SK-N-SH (cell line): ENCODE measurements around the gene ZNF91.

Source experiments
- ELF1 ChIP-seq: IDR thresholded peaks from 2 replicates; pipeline ENCODE4 v1.4.0; 2012
- FOSL2 ChIP-seq: IDR thresholded peaks from 2 replicates; pipeline ENCODE4 v1.4.0; 2012; ENCODE audit warnings: low read depth, mild to moderate bottlenecking, moderate library complexity, borderline replicate concordance
- IRF3 ChIP-seq: fragments of 150-350 bp; IDR thresholded peaks from 2 replicates; pipeline ENCODE4 v1.6.1; 2016; ENCODE audit warnings: mild to moderate bottlenecking, low read depth, low read length
- MAX ChIP-seq: IDR thresholded peaks from 2 replicates; pipeline ENCODE4 v1.4.0; 2012; ENCODE audit warnings: low read depth
- MXI1 ChIP-seq: IDR thresholded peaks from 2 replicates; pipeline ENCODE4 v1.6.1; 2012; ENCODE audit warnings: mild to moderate bottlenecking, low read depth, low read length, improper control_type of control experiment
- NRF1 ChIP-seq: IDR thresholded peaks from 2 replicates; pipeline ENCODE4 v1.6.1; 2012; ENCODE audit warnings: low read depth, mild to moderate bottlenecking, low read length
- RAD21 ChIP-seq: IDR thresholded peaks from 2 replicates; pipeline ENCODE4 v1.6.1; 2012; ENCODE audit warnings: mild to moderate bottlenecking, low read length
- RFX5 ChIP-seq: IDR thresholded peaks from 2 replicates; pipeline ENCODE4 v1.6.1; 2012; ENCODE audit warnings: mild to moderate bottlenecking, improper control_type of control experiment, low read length
- SIN3A ChIP-seq: IDR thresholded peaks from 2 replicates; pipeline ENCODE4 v1.6.1; 2012; ENCODE audit warnings: low read depth, mild to moderate bottlenecking, low read length, moderate library complexity, borderline replicate concordance
- TF ChIP-seq, protein P1 (sequence below): fragments of 200-600 bp; sonication (generic); IDR thresholded peaks from 2 replicates; pipeline ENCODE4 v1.6.1; 2017; ENCODE audit warnings: antibody characterized with exemption, mild to moderate bottlenecking, moderate library complexity
- TF ChIP-seq, protein P2 (sequence below): IDR thresholded peaks from 2 replicates; pipeline ENCODE4 v1.4.0; 2012; ENCODE audit warnings: low read depth, borderline replicate concordance
- TF ChIP-seq, protein P3 (sequence below): IDR thresholded peaks from 2 replicates; pipeline ENCODE4 v1.6.1; 2012; ENCODE audit warnings: mild to moderate bottlenecking, low read depth, low read length, moderate library complexity

GRCh38 chr19:23403581-23404324 lies 8.5 kb upstream of the ZNF91 start:
- TF ChIP-seq, protein P1, sequence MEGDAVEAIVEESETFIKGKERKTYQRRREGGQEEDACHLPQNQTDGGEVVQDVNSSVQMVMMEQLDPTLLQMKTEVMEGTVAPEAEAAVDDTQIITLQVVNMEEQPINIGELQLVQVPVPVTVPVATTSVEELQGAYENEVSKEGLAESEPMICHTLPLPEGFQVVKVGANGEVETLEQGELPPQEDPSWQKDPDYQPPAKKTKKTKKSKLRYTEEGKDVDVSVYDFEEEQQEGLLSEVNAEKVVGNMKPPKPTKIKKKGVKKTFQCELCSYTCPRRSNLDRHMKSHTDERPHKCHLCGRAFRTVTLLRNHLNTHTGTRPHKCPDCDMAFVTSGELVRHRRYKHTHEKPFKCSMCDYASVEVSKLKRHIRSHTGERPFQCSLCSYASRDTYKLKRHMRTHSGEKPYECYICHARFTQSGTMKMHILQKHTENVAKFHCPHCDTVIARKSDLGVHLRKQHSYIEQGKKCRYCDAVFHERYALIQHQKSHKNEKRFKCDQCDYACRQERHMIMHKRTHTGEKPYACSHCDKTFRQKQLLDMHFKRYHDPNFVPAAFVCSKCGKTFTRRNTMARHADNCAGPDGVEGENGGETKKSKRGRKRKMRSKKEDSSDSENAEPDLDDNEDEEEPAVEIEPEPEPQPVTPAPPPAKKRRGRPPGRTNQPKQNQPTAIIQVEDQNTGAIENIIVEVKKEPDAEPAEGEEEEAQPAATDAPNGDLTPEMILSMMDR: no peak
- no peak for TF ChIP-seq SIN3A
- no peak for TF ChIP-seq MAX
- TF ChIP-seq, protein P2, sequence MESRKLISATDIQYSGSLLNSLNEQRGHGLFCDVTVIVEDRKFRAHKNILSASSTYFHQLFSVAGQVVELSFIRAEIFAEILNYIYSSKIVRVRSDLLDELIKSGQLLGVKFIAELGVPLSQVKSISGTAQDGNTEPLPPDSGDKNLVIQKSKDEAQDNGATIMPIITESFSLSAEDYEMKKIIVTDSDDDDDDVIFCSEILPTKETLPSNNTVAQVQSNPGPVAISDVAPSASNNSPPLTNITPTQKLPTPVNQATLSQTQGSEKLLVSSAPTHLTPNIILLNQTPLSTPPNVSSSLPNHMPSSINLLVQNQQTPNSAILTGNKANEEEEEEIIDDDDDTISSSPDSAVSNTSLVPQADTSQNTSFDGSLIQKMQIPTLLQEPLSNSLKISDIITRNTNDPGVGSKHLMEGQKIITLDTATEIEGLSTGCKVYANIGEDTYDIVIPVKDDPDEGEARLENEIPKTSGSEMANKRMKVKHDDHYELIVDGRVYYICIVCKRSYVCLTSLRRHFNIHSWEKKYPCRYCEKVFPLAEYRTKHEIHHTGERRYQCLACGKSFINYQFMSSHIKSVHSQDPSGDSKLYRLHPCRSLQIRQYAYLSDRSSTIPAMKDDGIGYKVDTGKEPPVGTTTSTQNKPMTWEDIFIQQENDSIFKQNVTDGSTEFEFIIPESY: no peak
- TF ChIP-seq RAD21: no peak
- no peak for TF ChIP-seq ELF1
- TF ChIP-seq RFX5: no peak
- TF ChIP-seq MXI1: no peak
- TF ChIP-seq, protein P3, sequence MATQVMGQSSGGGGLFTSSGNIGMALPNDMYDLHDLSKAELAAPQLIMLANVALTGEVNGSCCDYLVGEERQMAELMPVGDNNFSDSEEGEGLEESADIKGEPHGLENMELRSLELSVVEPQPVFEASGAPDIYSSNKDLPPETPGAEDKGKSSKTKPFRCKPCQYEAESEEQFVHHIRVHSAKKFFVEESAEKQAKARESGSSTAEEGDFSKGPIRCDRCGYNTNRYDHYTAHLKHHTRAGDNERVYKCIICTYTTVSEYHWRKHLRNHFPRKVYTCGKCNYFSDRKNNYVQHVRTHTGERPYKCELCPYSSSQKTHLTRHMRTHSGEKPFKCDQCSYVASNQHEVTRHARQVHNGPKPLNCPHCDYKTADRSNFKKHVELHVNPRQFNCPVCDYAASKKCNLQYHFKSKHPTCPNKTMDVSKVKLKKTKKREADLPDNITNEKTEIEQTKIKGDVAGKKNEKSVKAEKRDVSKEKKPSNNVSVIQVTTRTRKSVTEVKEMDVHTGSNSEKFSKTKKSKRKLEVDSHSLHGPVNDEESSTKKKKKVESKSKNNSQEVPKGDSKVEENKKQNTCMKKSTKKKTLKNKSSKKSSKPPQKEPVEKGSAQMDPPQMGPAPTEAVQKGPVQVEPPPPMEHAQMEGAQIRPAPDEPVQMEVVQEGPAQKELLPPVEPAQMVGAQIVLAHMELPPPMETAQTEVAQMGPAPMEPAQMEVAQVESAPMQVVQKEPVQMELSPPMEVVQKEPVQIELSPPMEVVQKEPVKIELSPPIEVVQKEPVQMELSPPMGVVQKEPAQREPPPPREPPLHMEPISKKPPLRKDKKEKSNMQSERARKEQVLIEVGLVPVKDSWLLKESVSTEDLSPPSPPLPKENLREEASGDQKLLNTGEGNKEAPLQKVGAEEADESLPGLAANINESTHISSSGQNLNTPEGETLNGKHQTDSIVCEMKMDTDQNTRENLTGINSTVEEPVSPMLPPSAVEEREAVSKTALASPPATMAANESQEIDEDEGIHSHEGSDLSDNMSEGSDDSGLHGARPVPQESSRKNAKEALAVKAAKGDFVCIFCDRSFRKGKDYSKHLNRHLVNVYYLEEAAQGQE: no peak
- no peak for TF ChIP-seq IRF3
- TF ChIP-seq FOSL2: no peak
- no peak for TF ChIP-seq NRF1
